NCI-H2081 (cell line): Measurements from ENCODE around the gene SHLD2.
"Not testable (repeated sequence)": the region's sequence is repeated elsewhere in the genome, so short reads cannot be mapped to it uniquely, and the experiment has no call there.

Source experiments
- DNase-seq, 2 experiments: peaks; one replicate each; lab custom pipeline; 2025; lab: John Stamatoyannopoulos, UW

SHLD2 gene

DNA sequence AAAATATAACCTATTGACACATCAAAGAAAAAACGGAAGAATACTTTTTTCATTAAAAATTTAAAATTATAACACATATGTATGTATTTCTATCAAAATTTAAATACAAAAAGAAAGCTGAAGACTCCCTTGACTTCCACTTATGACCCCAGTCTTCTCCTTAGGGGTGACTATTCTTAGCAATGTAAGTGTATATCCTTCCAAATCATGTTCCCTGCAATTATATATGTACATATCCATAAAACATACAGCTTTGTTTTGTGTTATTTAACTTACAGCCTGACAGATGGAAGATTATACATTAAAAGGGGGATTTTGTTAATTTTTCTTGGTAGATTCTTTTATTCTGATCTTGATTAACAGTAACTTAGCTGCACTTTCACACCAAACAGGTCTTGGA lies 9.5 kb upstream of the SHLD2 start:
- DNase-seq = no peak

- DNase-seq = no peak
Measured at GRCh38 chr10:87089746-87090145, 5.3 kb upstream of the SHLD2 start.

DNA sequence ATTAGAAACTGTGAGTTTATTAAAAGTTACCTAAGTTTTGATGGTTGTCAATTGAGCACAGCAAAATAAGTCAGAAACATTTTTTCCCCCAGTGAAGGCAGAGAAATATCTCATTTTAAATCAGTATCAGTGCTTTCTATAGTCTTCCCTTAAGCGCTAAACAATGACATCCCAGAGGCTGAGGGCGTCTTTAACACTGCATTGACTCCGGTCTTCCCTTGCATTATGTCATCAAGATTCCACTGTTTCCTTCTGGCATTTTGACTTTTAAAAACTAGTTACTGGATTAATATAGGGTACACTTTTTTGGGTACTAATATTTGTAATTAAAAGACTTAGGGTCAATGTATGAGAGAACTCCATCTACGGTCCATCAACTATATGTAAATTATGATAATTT lies 4.2 kb upstream of the SHLD2 start:
- no peak for DNase-seq

DNA sequence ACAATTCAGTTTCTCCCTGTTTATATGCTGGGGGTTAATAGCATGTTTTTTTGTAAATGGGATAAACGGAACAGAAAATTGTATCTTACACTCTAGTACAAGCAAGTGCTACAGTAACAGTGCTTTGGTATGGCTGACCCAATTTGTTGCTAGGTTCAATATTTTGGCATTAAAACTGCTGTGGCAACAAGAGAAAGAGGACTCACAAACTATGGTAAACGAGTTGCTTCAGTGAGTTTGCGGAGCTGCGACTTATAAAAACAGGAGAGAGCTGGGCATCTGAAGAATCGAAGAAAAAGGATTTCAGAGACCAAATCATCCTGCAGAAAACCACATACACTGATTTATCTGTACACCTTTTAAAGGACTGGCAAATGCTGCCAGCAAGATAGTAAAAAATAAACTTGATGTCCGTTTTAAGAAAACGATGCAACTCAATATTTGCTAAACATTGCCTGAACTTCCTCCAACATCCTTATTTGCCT lies 2.6 kb upstream of the SHLD2 start:
- peak in 1 of 2 experiments; percentile 13 for DNase-seq

DNA sequence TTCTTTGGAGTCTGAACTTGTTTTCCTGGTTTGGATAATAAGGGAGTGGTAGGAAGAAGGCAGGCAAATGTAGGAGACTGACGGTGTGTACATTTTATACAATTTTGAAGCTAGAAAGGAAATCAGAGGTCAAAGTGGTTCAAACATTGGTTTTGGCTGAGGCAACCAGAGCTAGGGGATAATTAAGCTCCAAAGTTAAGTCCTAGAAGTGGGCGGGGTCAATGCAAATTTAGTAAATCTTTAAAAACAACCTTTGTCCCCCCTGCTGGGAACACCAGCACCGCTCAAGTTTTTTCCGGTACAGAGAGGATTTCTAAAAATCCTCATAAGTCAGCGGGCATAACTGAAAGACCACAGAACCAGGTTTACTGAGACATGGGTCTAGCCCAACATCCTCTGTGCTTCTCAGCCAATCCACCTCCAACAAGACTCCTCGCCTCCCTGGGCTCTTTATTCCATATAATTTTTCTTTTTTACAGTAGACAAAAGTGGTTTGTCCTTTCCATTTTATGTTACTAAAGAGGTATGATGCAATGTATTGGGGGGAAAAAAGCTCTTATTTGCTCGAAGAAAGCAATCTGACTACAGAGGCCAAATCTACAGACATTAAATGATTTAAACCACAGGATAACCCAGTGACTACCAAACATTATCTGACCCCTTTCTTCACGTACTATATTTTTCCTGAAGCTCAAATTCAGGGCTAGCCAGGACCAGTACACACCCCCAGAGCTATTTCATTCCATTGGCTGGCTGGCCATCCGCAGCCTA lies 2.0 kb upstream of the SHLD2 start:
- DNase-seq = peak in 1 of 2 experiments; percentile 3

GRCh38 chr10:87093632-87094372 lies 1.2 kb upstream of the SHLD2 start:
- peak; percentile 19 to 28 for DNase-seq

- DNase-seq = peak; percentile 40 to 59
Measured at GRCh38 chr10:87095236-87095945, 385 bp downstream of the SHLD2 start.

DNA sequence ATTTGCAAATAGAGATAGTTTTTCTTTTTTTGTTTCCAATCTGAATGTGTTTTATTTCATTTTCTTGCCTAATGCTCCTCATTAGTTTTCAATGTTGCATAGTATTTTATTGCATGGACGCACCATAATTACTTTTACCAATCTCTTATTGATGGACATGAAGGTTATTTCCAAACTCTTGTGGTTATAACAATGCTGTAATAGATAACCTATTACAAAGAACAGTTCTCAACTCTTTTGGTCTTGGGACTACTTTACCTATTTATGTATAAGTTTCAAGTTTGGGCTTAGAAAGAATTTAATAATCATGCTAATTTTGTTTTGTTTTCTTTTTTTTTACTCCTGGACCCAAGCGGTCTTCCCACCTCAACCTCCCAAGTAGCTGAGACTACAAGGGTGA lies 7.0 kb downstream of the SHLD2 start:
- DNase-seq = no peak

DNA sequence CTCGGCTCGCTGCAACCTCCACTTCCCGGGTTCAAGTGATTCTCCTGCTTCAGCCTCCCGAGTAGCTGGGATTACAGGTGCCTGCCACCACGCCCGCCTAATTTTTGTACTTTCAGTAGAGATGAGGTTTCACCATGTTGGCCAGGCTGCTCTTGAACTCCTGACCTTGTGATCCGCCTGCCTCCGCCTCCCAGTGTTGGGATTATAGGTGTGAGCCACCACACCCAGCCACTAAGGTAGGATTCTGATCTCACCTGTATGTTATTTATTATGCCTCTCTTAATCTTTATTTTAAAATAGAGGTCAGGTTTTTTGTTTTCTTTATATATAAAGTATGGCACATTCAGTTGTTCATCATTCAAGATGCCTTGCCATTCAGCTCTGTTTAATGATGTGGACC lies 9.7 kb downstream of the SHLD2 start:
- DNase-seq = not testable (repeated sequence)

GRCh38 chr10:87105446-87106124 lies 10.6 kb downstream of the SHLD2 start:
- no peak for DNase-seq

GRCh38 chr10:87118122-87118521 lies 23.1 kb downstream of the SHLD2 start:
- DNase-seq = not testable (repeated sequence)

GRCh38 chr10:87119029-87119428 lies 24.0 kb downstream of the SHLD2 start:
- DNase-seq = not testable (repeated sequence)

DNA sequence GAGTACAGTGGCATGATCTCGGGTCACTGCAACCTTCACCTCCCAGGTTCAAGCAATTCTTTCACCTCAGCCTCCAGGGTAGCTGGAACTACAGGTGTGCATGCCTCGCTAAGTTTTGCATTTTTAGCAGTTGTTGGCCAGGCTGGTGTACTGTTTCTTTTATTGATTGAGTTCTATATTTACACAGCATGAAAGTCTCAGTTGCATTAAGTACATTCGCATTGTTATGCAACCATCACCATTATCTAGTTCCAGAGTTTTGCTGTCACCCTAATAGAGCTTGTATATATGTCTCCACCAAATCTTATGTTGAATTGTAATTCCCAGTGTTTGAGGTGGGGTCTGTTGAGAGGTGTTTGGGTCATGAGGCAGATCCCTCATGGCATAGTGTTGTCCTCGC lies 28.3 kb downstream of the SHLD2 start:
- DNase-seq = not testable (repeated sequence)

- not testable (repeated sequence) for DNase-seq
Measured at GRCh38 chr10:87127048-87127447, 32.0 kb downstream of the SHLD2 start.

- DNase-seq = not testable (repeated sequence)
Measured at GRCh38 chr10:87127607-87128156, 32.7 kb downstream of the SHLD2 start.

DNA sequence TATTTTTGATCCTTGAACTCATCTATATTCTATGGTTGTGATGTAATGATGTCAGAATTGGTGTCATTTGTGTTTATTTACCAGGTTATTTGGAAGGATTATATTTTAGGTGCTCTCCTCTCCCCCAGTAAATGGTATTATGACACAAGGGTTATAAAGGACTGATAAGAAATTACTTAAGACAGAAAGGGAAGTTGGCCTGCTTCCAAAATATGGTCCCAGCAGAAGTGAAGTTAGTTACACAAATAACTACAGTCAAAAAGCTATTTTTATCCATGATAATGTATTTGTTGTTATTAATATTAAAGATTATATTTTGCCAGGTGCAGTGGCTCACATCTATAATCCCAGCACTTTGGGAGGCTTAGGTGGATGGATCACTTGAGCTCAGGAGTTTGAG lies 37.2 kb downstream of the SHLD2 start:
- DNase-seq = not testable (repeated sequence)

DNA sequence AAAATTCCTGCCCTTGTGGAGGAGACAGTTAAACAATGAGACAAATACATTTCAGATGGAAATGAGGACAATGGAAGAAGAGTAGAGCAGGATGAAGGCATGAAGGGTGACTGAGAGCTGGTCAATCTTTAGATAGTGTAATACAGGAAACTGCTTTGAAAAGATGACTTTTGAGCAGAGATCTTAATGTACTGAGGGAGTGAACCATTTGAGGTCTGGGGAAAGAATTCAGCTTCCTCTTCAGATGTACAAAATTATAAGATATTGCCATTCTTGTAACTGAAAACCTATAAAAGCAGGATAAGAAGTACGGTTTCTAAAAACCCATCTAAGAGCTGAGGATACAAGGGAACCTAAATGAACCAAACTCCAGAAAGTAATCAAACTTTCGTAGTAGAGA lies 38.9 kb downstream of the SHLD2 start:
- not testable (repeated sequence) for DNase-seq

DNA sequence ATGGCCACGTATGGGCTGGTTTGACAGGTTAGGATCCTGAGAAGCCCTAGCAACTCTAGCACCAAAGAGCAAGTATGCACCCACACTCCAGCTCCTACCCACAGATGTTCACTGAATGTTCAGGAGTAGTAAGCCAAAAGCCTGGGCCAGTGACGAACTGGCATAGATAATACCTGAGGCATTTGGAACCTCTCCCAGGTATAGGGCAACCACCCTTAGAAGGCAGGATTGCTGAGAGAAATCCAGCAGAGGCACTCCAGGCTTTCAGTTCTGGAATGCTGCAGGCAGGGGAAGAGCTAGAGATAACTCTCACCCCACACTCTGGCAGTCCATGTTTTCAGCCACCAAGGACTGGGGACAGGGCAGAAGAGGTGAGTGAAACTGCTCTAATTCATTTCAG lies 39.4 kb downstream of the SHLD2 start:
- not testable (repeated sequence) for DNase-seq

DNA sequence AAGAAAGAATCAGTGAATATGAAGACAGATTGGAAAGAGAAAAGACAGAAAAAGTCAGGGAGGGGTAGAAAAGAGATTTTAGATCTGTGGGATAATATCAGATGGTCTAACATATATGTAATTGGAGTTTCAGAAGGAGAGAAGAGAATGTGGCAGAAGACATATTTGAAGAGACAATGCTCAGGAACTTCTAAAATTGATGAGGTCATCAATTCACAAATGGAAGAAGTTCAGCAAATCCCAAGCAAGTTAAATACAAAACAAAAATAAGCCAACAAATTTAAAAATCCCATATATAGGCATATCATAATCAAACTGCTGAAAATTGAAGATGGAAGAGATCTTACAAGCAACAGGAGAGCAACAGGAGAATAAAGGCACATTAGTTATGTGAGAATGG lies 42.5 kb downstream of the SHLD2 start:
- DNase-seq = not testable (repeated sequence)

DNA sequence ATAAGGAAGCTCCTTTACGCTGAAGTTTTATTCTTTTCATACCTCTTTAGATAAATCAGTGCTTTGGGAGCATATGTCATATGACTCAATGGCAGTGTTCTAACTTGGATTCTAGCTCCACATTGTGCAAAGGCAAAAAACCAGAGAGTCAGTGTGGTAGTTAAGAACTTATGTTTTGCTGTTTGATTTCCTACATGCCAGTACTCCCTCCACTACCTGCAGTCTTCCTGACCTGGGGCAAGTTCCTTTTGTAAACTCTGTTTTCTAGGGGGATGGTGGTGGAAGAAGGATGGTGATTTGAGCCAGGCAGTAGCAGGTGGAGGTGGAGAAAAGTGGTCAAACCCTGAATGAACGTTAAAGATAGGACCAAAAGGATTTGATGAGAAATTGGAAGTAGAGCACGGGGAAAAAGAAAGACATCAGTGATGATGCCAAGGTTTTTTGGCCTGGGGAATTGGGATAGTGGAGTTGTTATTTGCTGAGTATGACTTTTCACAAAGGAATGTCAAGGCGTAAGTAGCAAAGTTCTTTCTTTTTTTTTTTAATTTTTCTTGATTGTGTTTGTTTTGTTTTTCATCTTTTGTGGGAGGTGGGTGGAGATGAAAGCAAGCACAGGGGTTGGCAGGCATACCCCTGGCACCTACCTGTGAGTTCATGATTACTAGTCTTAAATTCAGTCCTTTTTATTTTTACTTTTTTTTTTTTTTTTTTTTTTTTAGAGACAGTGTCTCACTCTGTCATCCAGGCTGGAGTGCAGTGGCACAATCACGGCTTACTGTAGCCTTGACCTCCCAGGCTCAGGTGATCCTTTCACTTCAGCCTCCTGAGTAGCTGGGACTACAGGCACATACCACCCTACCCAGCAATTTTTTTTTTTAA lies 47.5 kb downstream of the SHLD2 start:
- DNase-seq = not testable (repeated sequence)

GRCh38 chr10:87143109-87143418 lies 48.1 kb downstream of the SHLD2 start:
- not testable (repeated sequence) for DNase-seq
